Thyroid gland (tissue), 4 donors: ENCODE measurements around the gene HES7.

Source experiments
- CTCF ChIP-seq, 6 experiments: fragments of 200-600 bp in 3 of 6; fragments of 450-650 bp in 3 of 6; sonication (generic) in 3 of 6; IDR thresholded peaks; one replicate each; pipeline ENCODE4 v1.5.1; 2016 to 2019; ENCODE audit warnings: antibody characterized with exemption in 6 of 6, mild to moderate bottlenecking in 2 of 6, inconsistent platforms in 1 of 6, moderate library complexity in 1 of 6
- POLR2A ChIP-seq, 2 donors: fragments of 450-650 bp; IDR thresholded peaks; one replicate each; pipeline ENCODE4 v1.6.1; 2017; ENCODE audit warnings: antibody characterized with exemption in 2 of 2, mild to moderate bottlenecking in 2 of 2, moderate library complexity in 1 of 2

- TF ChIP-seq POLR2A (IDR thresholded peaks at IDR 0.05): no peak
- TF ChIP-seq CTCF (IDR thresholded peaks at IDR 0.05): no peak
Measured at GRCh38 chr17:8082292-8082691, 41.6 kb downstream of the HES7 start.
